Stimulated activated CD8-positive, alpha-beta memory T cell treated with anti-CD3 and anti-CD28 coated beads, Interleukin-12 subunit alpha, Interleukin-12 subunit beta, amount 100 ng/mL, for 1 hour (primary cell): ENCODE data around the gene VSIG1.

Experiments used
- DNase-seq: peaks from one replicate; pipeline ENCODE4 v3.0.0-alpha.2; 2020; ENCODE audit warnings: low read depth

Gene VSIG1

GRCh38 chrX:108044554-108045256 lies at the start of gene VSIG1:
TSS of gene VSIG1 (plus strand) at chrX:108045065. CDS start at chrX:108045131, 66 bp downstream.
- DNase-seq, result no peak

- DNase-seq, result no peak
Measured at GRCh38 chrX:107996124-107996523, 48.7 kb upstream of the VSIG1 start.

- DNase-seq, result no peak
Measured at GRCh38 chrX:108000751-108001150, 44.1 kb upstream of the VSIG1 start.

GRCh38 chrX:108001218-108001814 lies 43.5 kb upstream of the VSIG1 start:
- DNase-seq, result no peak

GRCh38 chrX:108018656-108019381 lies 26.0 kb upstream of the VSIG1 start:
- no peak for DNase-seq

- no peak for DNase-seq
Measured at GRCh38 chrX:108019382-108019875, 25.4 kb upstream of the VSIG1 start.

- no peak for DNase-seq
Measured at GRCh38 chrX:108020631-108021030, 24.2 kb upstream of the VSIG1 start.

GRCh38 chrX:108022491-108023089 lies 22.3 kb upstream of the VSIG1 start:
- DNase-seq, result no peak

- no peak for DNase-seq
Measured at GRCh38 chrX:108025376-108025775, 19.5 kb upstream of the VSIG1 start.

GRCh38 chrX:108025954-108026600 lies 18.8 kb upstream of the VSIG1 start:
- DNase-seq, result no peak

- no peak for DNase-seq
Measured at GRCh38 chrX:108028854-108029253, 16.0 kb upstream of the VSIG1 start.

- no peak for DNase-seq
Measured at GRCh38 chrX:108029928-108030711, 14.7 kb upstream of the VSIG1 start.

GRCh38 chrX:108032944-108033343 lies 11.9 kb upstream of the VSIG1 start:
- no peak for DNase-seq

GRCh38 chrX:108033890-108034289 lies 11.0 kb upstream of the VSIG1 start:
- no peak for DNase-seq

GRCh38 chrX:108034725-108035124 lies 10.1 kb upstream of the VSIG1 start:
- no peak for DNase-seq

- DNase-seq, result no peak
Measured at GRCh38 chrX:108036298-108036973, 8.4 kb upstream of the VSIG1 start.

GRCh38 chrX:108049649-108050048 lies 4.8 kb downstream of the VSIG1 start:
- no peak for DNase-seq

GRCh38 chrX:108053218-108053617 lies 8.4 kb downstream of the VSIG1 start:
- no peak for DNase-seq

GRCh38 chrX:108055546-108055945 lies 10.7 kb downstream of the VSIG1 start:
- DNase-seq, result no peak

- DNase-seq, result no peak
Measured at GRCh38 chrX:108059801-108060200, 14.9 kb downstream of the VSIG1 start.

- no peak for DNase-seq
Measured at GRCh38 chrX:108064001-108064400, 19.1 kb downstream of the VSIG1 start.
